Activated CD4-positive, alpha-beta T cell treated with anti-CD3 and anti-CD28 coated beads for 24 hours (primary cell): ENCODE results near the gene FBXO48.

Experiments used
- DNase-seq, 2 donors: peaks; one replicate each; pipeline ENCODE4 v3.0.0-alpha.2; 2020; ENCODE audit warnings: low read depth in 2 of 2

FBXO48 gene

DNA sequence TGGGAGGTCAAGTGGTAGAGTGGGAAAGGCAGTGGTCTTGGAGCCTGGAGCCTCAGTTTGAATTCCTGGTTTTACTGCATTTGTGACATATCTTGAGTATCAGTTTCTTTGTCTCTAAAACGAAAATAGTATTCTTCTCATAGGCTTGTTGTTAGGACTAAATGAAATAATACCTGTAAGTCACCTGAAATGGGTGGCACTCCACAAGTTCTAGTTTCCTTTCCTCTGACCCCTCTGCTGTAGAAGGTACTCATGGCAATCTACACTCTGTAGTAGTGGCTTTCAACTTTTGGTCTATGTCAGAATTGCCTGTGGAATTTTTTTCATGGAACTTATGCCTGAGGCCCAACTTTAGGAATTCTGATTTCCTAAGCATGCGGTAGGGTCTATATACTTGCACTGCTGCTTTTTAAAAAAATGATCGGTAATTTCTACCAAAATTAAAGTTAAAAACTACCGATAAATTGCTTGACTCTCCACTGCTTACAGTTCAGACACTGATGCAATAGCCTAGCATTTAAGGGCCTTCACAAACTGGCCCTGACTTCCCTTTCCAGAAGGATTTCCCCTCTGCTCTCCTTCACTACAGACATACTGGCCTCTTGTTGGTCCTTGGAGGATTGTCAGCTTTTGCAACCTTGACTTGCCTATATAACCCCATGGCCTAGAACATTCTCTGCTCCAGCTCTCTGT, 54.8 kb downstream of the FBXO48 start:
- DNase-seq, result no peak

DNA sequence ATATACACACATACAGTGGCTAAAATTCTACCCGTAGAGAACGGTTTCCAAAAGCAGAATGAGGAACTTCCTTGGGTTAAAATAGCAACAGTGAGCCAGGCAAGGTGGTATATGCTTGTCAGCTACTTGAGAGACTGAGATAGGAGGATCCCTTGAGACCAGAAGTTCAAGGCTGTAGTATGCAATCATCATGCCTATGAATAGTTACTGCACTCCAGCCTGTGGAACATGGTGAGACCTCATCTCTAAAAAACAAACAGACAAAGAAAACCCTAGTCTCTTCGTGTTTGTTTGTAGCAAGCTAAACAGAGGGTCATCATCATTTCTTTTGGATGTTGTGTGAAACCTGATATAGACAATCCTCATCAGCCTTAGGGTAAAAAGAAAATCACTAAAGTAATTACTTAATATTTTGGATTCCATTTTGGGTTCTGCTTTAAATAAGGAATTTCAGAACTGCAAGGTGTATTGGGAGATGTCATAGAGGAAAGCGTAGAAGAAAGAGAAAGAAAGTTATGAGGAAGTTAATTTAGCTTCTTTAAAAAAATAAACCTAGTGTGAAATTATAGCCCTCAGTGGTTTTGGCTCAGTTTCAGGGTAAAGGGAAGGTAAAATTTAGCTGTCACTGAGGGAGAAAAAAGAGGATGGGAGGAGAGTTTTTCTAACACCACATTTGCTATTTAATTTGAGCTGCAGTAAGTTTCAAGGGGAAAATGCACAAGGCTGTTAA, 55.5 kb downstream of the FBXO48 start:
- no peak for DNase-seq
